GM21390 (cell line): ENCODE measurements around the gene FAM53B.

Source experiments
- ATAC-seq: cut with Tn5 transposase; IDR thresholded peaks from one replicate; pipeline ENCODE4 v1.9.1; 2021; ENCODE audit not compliant: unreplicated experiment

Gene FAM53B

GRCh38 chr10:124650820-124651401 lies 93.3 kb downstream of the FAM53B start:
- peak; percentile 40 for ATAC-seq

DNA sequence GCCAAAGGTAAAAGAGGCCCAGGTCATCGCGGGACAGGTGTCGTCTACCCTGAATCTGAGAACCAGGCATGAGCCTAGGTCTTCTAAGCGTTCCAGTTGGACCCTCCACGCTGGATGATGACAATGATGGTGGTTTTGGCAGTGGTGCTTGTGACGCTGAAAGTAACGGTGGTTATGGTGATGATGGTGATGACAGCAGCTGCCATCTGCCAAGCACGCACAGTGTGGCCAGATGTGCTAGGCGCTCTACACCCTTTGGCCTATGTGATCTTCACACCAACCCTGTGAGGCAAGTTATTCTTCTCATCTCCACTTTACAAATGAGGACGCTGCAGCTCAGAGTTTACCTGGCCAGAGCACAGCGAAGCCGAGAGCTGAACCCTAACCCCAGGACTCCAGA lies 93.9 kb downstream of the FAM53B start:
- no peak for ATAC-seq

GRCh38 chr10:124649214-124649613 lies 95.0 kb downstream of the FAM53B start:
- no peak for ATAC-seq

DNA sequence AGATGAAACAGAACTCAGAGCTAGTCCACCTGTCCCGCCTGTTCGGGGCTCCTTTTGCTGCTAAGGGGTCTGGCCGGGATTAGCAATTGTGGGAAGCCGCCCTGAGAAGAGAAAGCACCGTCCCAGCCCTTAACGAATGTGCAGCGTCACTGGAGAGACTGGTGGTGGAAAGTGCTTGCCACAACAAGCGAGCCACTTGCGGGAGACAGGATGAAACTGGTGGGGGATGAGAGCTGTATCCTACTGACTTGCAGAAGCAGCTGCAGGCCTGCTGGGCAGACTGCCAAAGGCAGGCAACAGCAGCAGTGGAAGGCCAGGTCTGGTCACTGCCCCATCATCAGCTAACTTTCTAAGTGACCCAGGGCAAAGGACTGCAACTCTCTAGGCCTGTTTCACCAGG lies 95.4 kb downstream of the FAM53B start:
- no peak for ATAC-seq

DNA sequence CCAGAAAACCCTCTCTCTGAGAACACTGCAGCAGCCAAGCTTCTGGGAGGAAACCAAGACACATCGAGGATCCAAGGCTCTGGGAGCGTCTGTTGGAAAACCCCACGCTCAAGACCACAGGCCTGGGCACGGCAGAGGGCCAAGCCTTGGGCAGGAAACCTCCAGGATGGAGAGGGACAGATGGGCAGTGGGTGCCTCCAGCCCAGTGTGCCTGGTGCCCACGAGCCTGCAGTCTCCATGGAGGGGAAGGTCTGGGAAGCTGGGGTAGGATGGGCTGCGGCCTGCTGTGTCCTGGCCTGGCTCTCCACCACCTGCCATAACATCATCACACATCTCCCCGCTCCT lies 96.1 kb downstream of the FAM53B start:
- ATAC-seq: no peak

GRCh38 chr10:124647421-124648130 lies 96.6 kb downstream of the FAM53B start:
- ATAC-seq: peak; percentile 53

GRCh38 chr10:124646483-124647352 lies 97.5 kb downstream of the FAM53B start:
- no peak for ATAC-seq

- no peak for ATAC-seq
Observed at GRCh38 chr10:124645467-124646095, 98.6 kb downstream of the FAM53B start.

GRCh38 chr10:124644771-124645415 lies 99.3 kb downstream of the FAM53B start:
- ATAC-seq: no peak

GRCh38 chr10:124644236-124644635 lies 99.9 kb downstream of the FAM53B start:
- no peak for ATAC-seq

DNA sequence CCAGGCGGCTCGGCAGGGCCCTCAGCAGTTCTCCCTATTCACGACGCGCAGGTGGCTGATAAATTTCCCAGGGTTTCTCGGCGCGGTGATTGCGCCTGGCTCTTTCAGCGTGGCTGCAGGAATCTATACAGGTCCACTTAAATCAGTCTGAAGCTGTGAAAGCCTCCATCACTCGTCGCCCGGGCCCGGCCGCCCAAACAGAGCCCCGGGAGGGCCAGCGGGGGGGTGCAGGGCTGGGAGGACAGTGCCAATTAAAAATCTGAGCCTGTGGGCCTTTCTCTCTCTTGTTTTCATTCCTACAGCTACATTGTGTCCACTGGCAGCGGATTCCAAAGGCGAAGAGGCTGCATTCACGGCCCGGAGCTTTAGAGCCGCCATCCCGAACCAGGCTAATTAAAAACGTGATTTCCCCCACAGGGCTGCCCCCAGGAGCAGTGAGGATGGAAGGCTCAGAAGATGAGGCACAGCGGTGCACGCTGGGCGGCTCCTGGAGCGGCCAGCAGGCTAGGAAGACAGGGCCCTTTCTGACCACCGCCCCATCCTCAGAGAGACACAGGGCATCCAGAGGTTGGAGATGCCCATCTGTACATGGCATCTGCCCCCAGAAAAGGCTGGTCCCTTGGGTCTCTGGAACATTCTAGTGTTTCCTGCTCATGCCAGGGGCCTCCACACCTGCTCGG lies 100.7 kb downstream of the FAM53B start:
- no peak for ATAC-seq

DNA sequence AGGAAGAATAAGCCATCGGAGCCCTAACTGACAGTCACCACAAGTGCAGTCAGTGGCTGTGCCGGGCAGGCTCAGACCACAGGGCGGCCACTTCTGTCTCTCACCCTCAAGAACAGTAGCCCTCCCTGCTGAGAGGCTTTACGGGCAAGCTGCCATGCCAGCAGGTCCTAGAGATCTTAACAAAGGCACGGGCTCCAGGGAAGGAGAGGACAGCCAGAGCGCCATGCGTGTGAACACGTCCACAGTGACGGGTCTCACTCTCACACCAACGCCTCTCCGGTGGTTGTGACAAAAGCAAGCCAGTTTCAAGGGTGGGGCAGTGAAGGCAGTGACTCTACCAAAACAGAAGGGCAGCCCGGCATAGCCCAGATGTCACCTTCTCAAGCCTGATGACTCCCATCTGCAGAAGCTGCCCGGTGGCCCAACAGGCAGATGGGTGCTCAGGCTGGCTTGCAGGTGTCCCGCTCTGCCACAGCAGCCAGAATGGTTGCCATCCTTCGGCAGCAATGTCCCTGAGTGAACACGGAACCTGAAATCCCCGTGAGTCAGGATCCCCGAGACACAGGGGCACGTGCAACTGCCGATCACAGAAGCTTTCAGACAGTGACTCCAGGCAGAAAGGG lies 102.0 kb downstream of the FAM53B start:
- ATAC-seq: no peak

- ATAC-seq: peak; percentile 62
Observed at GRCh38 chr10:124641282-124642087, 102.7 kb downstream of the FAM53B start.

DNA sequence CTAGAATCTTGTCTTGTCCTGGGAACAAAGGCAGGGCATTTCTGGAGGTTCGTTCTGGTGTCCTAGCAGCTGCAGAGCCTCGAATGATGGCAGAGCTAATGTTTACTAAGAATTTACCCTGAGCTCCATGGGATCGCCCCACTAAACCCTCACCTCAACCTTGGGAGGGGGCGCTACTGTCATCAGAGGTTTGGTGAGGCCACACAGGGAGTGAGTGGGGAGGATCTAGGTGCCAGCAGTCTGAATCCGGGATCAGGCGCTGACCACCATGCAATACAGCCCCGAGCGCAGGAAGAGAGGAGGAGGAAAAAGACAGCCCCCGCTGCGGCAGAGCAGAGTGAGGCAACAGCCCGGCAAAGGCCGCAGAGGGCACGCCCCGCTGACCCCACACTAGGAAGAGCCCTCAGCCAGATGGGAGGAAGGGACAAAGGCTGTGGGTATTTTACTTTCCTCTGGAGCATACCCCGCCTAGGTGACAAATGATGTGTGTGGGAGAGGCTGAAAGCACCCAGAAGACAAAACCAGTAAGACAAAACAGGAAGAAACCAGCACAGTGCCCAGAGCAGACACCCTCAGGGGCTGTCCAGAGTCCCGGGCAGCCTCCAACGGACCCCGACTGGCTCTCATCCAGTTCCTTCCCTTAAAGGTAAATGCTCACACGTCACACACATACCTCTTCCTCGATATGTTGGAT lies 103.5 kb downstream of the FAM53B start:
- ATAC-seq: peak; percentile 53

DNA sequence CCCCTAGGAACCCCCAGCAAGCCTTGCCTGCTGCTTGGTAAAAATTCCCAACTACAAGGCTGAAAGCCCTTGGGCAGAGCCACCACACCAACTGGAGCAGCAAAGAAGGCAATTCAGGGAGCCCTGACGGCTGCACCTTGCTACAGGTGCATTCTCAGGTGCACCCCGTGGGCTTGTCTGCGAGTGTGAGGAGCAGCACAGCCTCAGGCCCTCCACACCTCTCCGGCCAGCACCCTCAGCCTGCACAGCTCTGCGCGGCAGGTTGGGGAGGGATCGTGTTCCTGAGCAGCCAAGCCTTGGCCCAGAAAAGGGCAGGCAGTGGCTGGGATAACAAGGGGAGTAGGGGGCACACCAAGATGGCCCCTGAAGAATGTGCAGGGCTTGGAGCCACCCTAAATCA lies 104.1 kb downstream of the FAM53B start:
- ATAC-seq: no peak

DNA sequence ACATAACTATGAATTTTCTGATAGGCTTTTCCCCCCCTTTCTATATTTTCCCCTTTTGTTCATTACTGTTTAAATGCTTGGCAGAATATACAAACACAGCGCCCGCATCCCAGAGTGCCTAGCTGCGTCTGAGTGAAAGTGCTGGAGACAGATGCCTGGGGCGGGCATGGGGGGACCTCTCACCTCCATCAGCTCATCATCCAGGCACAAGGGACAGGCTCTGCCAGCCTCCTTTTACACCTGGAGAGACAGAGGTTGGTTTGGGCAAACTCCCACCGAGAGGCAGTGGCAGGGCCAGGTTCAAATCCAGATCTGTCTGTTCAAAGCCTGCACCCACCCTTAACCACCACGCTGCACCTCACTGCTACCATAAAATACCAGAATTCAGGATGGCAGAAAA lies 104.5 kb downstream of the FAM53B start:
- ATAC-seq: no peak

DNA sequence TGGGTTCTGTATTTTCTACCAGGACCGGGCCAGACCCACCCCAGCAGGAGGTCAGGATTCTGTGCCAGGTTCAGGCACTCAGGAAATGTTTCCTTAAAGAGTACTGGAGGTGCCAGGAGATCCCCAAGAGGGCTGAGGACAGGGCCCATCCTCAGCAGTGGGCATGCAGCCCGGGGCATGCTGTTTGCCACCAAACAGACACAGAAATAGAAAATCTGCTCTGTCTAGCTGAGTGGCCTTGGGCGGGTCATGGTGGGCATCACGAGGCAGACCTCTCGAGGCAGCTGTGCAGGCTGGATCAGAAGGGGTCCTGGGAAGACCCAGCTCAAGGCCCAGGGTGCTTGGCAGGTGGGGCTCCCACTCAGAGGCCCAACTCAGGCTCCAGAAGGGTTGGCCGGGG lies 105.0 kb downstream of the FAM53B start:
- no peak for ATAC-seq

DNA sequence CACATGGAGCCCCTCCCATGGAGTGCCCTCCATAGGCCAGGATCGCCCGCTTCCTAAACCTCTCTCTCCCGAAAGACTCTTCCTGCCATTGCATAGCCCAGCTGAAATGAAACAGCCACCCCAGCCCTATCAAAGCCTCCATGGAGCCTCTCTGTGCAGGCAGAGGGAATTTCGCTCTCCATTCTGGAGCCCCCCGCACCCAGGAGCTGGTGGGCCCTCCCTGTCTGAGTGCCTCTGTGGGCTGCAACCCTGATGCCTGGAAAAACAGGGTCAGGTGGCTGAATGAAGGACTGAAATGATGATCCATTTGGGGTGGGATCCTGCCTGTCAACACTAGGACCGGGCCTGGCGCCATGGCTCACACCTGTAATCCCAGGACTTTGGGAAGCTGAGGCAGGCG lies 106.4 kb downstream of the FAM53B start:
- no peak for ATAC-seq
